CD1c-positive myeloid dendritic cell (primary cell): ENCODE results near the gene AK6.
A peak's percentile ranks its signal among the peaks of the same experiment; 100 is the strongest.
"Not testable (repeated sequence)": the region's sequence is repeated elsewhere in the genome, so short reads cannot be mapped to it uniquely, and the experiment has no call there.

Experiments
- DNase-seq: peaks from one replicate; pipeline ENCODE4 v3.0.0-alpha.2; 2016; ENCODE audit errors: extremely low spot score

AK6 gene

DNA sequence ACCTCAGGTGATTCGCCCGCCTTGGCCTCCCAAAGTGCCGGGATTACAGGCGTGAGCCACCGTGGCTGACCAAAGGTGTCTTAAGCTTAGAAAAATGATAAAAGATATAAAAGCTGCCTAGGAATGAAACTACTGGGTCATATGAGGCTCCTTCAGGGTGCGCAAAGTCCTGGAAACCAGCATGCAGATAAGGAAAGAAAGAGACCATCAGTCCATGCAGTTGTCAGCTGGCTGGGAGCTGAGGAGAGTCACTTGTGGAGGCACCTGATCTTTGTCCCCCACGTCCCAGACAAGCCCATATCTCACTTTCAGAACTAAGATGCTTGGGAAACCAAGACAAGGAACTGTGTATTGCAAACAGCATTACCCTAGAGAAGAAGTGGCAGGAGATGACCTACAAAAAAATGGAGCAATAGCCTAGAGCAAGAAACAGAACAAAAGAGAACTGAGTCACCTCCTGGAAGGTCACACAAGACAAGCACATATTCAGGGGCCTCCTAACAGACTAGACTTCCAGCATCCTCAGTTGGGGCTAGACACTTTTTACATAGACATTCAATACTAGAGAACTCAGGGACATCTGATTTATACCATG lies 33.9 kb downstream of the AK6 start:
- peak; percentile 7 for DNase-seq

- DNase-seq: peak; percentile 76
These were observed 34.5 kb downstream of the AK6 start for GRCh38 chr5:69334793-69335268.

DNA sequence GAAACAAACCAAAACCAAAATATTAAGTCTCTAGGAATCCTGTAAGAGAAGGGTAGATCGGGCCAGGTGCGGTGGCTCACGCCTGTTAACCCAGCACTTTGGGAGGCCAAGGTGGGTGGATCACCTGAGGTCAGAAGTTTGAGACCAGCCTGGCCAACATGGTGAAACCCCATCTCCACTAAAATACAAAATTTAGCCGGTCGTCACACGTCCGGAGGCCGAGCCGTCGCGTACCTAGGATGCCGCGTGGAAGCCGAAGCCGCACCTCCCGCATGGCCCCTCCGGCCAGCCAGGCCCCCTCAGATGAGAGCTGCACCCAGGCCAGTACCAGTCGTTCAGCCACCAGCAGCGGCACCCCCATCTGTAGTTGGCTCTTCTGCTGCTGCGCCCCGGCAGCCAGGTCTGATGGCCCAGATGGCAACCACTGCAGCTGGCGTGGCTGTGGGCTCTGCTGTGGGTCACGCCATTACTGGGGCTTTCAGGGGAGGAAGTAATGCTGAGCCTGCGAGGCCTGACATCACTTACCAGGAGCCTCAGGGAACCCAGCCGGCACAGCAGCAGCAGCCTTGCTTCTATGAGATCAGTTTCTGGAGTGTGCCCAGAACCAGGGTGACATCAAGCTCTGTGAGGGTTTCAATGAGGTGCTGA lies 35.5 kb downstream of the AK6 start:
- not testable (repeated sequence) for DNase-seq

GRCh38 chr5:69331528-69332445 lies 37.5 kb downstream of the AK6 start:
- DNase-seq: peak; percentile 23

DNA sequence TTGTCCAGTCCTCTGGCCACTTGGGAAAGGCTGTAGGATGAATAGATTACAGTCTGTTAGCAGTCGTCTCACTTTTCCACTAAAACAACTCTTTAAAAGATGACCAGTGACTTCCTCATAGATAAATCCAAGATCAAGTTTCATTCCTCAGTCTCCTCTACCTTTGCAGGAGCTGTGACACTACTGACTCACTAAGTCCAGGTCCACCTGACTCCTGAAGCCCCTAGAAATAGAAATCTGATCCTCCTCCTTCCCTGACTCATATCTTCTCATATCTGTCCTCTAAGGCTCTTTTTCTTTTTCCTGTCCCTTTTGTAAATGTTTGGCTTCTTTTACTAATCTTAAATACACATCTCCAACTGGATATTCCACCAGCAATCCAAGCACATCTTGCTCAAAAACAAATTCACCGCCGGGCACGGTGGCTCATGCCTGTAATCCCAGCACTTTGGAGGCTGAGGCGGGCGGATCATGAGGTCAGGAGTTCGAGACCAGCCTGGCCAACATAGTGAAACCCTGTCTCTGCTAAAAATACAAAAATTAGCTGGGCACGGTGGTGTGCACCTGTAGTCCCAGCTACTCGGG lies 39.3 kb downstream of the AK6 start:
- no peak for DNase-seq

- DNase-seq: no peak
These were observed 43.0 kb downstream of the AK6 start for GRCh38 chr5:69326365-69326764.

GRCh38 chr5:69317391-69317790 lies 51.9 kb downstream of the AK6 start:
- DNase-seq: peak; percentile 29

- no peak for DNase-seq
These were observed 53.3 kb downstream of the AK6 start for GRCh38 chr5:69315972-69316371.

GRCh38 chr5:69313428-69313827 lies 55.9 kb downstream of the AK6 start:
- no peak for DNase-seq

DNA sequence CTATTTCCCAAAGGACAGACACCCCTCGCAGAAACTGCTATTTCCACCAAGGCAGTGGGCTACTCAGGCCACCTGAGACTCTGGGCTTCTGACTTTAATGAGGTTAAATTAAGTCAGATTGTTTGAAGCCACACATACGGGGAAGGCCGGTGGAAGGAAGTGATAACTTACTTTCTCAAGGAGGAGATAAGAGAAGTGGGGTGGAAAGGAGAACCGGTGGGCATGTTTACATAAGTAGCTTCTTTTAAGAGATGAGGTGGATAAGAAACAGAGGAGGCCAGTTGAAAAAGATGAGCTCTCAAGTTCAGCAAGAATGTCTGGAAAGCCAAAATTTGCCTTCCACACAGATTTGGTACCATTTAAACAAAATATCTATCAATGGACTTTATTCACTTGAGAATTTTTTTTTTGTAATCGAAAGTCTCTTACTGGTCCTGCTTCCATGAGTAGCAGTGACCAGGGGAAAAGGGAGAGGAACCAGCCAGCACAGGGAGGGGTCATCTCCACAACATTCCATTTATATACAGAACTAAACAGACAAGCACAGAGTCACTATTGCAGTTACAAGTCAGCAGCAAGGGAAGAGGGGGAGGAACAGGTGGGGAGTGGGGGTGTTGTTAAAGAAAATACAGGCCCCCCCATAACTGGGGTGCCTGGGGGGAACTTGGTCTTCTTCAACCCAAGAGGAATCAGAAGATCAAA lies 56.7 kb downstream of the AK6 start:
- no peak for DNase-seq

DNA sequence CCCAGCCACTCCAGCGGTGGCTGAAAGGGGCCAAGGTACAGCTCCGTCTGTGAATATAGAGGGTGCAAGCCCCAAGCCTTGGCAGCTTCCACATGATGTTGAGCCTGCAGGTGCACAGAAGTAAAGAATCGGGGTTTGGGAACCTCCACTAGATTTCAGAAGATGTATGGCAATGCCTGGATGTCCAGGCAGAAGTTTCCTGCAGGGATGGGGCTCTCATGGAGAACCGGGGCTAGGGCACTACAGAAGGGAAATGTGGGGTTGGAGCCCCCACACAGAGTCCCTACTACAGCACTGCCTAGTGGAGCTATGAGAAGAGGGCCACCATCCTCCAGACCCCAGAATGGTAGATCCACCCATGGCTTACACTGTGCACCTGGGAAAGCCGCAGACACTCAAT lies 59.9 kb downstream of the AK6 start:
- no peak for DNase-seq

DNA sequence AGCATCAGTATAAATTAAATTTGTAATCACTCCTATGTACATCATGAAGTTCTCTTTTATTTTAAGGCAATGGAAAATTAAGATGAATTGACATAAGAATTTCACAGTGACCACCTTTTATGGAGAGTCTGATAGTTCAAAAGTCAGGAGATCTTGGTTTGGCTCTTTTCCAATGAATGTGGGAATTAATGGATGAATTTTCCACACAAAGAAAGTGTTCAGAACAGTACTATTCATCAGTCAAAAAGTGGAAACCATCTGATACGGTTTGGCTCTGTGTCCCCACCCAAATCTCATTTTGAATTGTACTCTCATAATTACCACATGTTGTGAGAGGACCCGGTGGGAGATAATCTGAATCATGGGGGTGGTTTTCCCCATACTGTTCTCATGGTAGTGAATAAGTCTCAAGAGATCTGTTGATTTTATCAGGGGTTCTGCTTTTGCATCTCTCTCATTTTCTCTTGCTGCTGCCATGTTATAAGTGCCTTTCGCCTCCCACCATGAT lies 61.2 kb downstream of the AK6 start:
- no peak for DNase-seq

GRCh38 chr5:69305512-69305911 lies 63.8 kb downstream of the AK6 start:
- no peak for DNase-seq
